Activated T-cell treated with anti-CD3 and anti-CD28 coated beads, Interleukin-2, amount 50 U/mL, for 4 hours (primary cell): ENCODE results near the gene ZNF827. TPM values are rescaled to one million over a fixed set of nuclear protein-coding genes. Genes with fewer than 3 reads are reported as not detected.

ENCODE experiments used
- ATAC-seq, 2 donors: fragments of 200-7000 bp; cut with Tn5 transposase; one replicate each; pipeline ENCODE4 v1.10.0; 2021
- DNase-seq: peaks from one replicate; pipeline ENCODE4 v3.0.0-alpha.2; 2020
- H3K27me3 Mint-ChIP-seq: one replicate; pipeline ENCODE4 v1.8.0; 2021; ENCODE audit warnings: low read depth, mixed read lengths
- H3K36me3 Mint-ChIP-seq: one replicate; pipeline ENCODE4 v1.8.0; 2022; ENCODE audit warnings: mixed read lengths; ENCODE audit not compliant: insufficient read depth
- H3K4me1 Mint-ChIP-seq: one replicate; pipeline ENCODE4 v1.8.0; 2021; ENCODE audit warnings: low read depth, mixed read lengths
- H3K4me3 Mint-ChIP-seq: one replicate; pipeline ENCODE4 v1.8.0; 2021; ENCODE audit warnings: mild to moderate bottlenecking, moderate library complexity, mixed read lengths
- H3K9me3 Mint-ChIP-seq: one replicate; pipeline ENCODE4 v1.8.0; 2021; ENCODE audit warnings: mixed read lengths
- total RNA-seq, 3 donors: library from RNA; stranded (reverse); gene quantifications; one replicate each; pipeline ENCODE4 v1.2.1, GENCODE V29; 2021

ZNF827 gene
- total RNA-seq, 3 donors from 2014 or later, result 22.8 to 35.2 (median 25.1) TPM

- ATAC-seq, result peak in 1 of 2 donors; percentile 30
- peaks cover 5% of the 10 kb centered on the region for H3K4me1 Mint-ChIP-seq
- H3K36me3 Mint-ChIP-seq, result peaks cover 34% of the 10 kb centered on the region
Measured at GRCh38 chr4:145870155-145871020, 68.2 kb downstream of the ZNF827 start.

GRCh38 chr4:145868637-145869409 lies 69.8 kb downstream of the ZNF827 start:
- H3K4me3 Mint-ChIP-seq, result no peak overlapping the region
- no peaks in the 10 kb centered on the region for H3K9me3 Mint-ChIP-seq
- peak in 1 of 2 donors; percentile 67 for ATAC-seq
- H3K36me3 Mint-ChIP-seq, result peaks cover 30% of the 10 kb centered on the region
- H3K27me3 Mint-ChIP-seq, result no peaks in the 10 kb centered on the region
- no peak for DNase-seq
- peaks cover 5% of the 10 kb centered on the region for H3K4me1 Mint-ChIP-seq

More at GRCh38 chr4:145870155-145871020, 68.2 kb downstream of the ZNF827 start:
- no peak for DNase-seq
- no peaks in the 10 kb centered on the region for H3K9me3 Mint-ChIP-seq
- no peak overlapping the region for H3K4me3 Mint-ChIP-seq
- H3K27me3 Mint-ChIP-seq, result no peaks in the 10 kb centered on the region

DNA sequence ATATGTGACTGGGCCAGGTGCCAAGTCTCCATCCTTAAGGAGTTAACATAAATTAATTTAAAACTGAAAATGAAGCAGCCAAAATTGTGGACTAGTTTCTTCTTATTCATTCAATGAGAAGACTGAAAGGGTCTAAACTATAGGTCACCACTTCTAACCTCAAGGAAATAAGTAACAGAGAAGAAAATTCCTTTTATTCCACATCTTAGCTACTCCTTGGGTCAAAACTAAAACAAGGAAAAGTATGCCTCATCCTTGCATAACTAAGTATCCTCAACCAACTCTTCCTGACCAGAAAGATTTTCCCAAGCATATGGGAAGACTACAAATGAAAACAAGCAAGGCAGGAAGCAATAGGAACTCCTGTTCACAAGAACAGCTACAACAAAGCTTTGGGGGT lies 71.2 kb downstream of the ZNF827 start:
- Mint-ChIP-seq H3K4me1 (peaks cover 9% of the 10 kb centered on the region), H3K36me3 (peaks cover 30% of the 10 kb centered on the region)

DNA sequence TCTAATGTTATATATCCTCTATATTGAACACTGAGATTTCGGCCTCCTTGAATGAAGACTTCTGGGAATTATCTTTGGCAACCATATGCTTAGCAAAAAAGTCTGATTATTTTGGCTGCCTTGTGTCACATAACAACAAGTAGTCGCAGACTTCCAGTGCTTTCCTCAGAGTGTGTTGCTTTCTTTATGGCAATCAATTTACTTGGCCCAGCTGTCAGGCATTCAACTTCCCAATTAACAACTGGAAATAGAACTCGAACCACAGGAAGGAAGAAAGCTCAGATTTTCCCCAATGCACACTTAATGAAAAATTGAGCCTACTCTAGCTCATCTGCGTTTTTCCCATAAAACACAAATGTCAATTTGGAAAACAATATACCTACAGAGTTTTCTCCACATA lies 71.6 kb downstream of the ZNF827 start:
- no peak for ATAC-seq
- Mint-ChIP-seq H3K36me3 (peaks cover 28% of the 10 kb centered on the region), H3K4me3 (no peak overlapping the region), H3K9me3 (no peaks in the 10 kb centered on the region), H3K27me3 (no peaks in the 10 kb centered on the region), H3K4me1 (peaks cover 9% of the 10 kb centered on the region)
- no peak for DNase-seq

More for the DNA sequence above, 71.2 kb downstream of the ZNF827 start:
- ATAC-seq (no peak), DNase-seq (no peak)
- H3K27me3 Mint-ChIP-seq, result no peaks in the 10 kb centered on the region
- H3K9me3 Mint-ChIP-seq, result no peaks in the 10 kb centered on the region
- H3K4me3 Mint-ChIP-seq, result no peak overlapping the region

DNA sequence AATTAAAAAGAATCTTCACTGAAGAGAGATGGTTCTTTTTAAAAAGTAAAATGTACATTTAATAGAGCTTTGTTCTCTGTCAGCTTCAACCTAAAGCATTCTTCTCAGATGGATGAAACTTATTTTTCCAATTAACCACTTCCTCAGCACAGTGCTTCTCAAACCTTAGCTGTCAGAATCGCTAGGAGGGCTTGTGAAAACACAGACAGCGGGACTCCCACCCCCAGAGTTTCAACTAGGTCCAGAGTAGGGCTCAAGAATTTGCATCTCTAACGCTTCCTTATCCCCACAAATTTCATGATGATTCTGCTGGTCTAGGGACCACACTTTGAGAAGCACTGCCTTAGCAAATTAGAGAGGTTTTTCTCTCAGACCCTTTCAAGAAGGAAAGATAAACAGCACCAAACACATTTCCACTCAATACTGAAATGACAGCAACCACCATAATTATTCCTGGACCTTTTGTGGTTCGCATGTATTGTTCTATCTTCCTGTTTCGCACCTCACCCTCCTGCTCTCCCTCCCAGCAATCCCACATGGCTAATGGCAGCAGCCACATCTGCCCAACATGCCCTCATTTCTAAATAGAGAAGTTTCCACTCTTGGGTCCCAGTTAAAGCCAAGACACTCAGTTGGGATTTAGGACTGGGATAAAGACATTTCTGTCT lies 73.2 kb downstream of the ZNF827 start:
- Mint-ChIP-seq H3K4me3 (no peak overlapping the region), H3K9me3 (no peaks in the 10 kb centered on the region), H3K36me3 (peaks cover 32% of the 10 kb centered on the region), H3K27me3 (no peaks in the 10 kb centered on the region), H3K4me1 (peaks cover 5% of the 10 kb centered on the region)
- ATAC-seq (no peak), DNase-seq (no peak)

- ATAC-seq (no peak), DNase-seq (no peak)
- peaks cover 5% of the 10 kb centered on the region for H3K4me1 Mint-ChIP-seq
- H3K4me3 Mint-ChIP-seq, result no peak overlapping the region
- no peaks in the 10 kb centered on the region for H3K27me3 Mint-ChIP-seq
- peaks cover 37% of the 10 kb centered on the region for H3K36me3 Mint-ChIP-seq
- no peaks in the 10 kb centered on the region for H3K9me3 Mint-ChIP-seq
Measured at GRCh38 chr4:145863191-145863590, 75.4 kb downstream of the ZNF827 start.

GRCh38 chr4:145861336-145862318 lies 77.0 kb downstream of the ZNF827 start:
- H3K27me3 Mint-ChIP-seq, result no peaks in the 10 kb centered on the region
- peaks cover 5% of the 10 kb centered on the region for H3K4me1 Mint-ChIP-seq
- H3K4me3 Mint-ChIP-seq, result no peak overlapping the region

GRCh38 chr4:145860897-145861296 lies 77.7 kb downstream of the ZNF827 start:
- Mint-ChIP-seq H3K9me3 (no peaks in the 10 kb centered on the region), H3K4me3 (no peak overlapping the region), H3K4me1 (peaks cover 5% of the 10 kb centered on the region), H3K36me3 (peaks cover 30% of the 10 kb centered on the region), H3K27me3 (no peaks in the 10 kb centered on the region)
- DNase-seq, result no peak
- no peak for ATAC-seq

More at GRCh38 chr4:145861336-145862318, 77.0 kb downstream of the ZNF827 start:
- Mint-ChIP-seq H3K36me3 (peaks cover 37% of the 10 kb centered on the region), H3K9me3 (no peaks in the 10 kb centered on the region)
- DNase-seq, result no peak
- ATAC-seq, result no peak

DNA sequence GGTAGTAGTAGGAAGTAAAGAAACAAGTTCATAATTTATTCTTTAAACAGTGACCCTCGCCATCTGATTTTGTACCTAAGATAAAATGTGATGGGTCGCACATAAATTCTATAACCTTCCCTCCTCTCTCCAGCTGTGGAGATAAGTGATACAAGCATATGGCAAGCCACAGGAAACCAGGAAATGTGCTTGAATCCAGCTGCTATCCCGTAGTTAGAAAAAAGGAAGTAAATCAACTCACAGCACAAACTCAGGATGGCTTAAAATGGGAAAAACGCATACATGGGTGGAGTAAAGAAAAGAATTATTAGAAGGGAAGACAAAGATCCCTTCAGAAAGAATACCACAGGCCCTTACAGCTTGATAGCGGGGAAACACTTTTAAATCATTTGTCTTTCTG lies 78.2 kb downstream of the ZNF827 start:
- ATAC-seq (no peak), DNase-seq (no peak)
- H3K27me3 Mint-ChIP-seq, result no peaks in the 10 kb centered on the region
- H3K9me3 Mint-ChIP-seq, result no peaks in the 10 kb centered on the region
- peaks cover 27% of the 10 kb centered on the region for H3K36me3 Mint-ChIP-seq
- H3K4me1 Mint-ChIP-seq, result peaks cover 5% of the 10 kb centered on the region
- H3K4me3 Mint-ChIP-seq, result no peak overlapping the region

DNA sequence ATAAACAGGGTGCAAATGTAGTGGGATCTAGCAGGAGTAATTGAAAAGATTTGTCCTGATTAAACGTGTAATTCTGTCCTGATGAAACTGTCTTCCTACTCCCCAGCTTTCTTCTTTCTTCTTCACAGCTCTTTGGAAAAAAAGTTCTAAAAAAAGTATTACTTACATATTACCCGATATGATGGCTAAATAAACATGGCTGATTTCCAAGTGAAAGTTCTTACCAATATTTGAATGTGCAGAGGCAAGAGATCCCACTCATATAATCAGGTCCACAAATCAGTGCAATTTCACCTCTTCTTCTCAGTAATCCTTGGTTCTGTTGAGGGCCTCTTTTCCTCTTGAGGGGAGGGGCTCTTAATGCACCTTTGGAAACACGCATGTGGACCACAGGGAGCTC lies 78.7 kb downstream of the ZNF827 start:
- peaks cover 5% of the 10 kb centered on the region for H3K4me1 Mint-ChIP-seq
- H3K27me3 Mint-ChIP-seq, result no peaks in the 10 kb centered on the region
- H3K4me3 Mint-ChIP-seq, result no peak overlapping the region
- DNase-seq (no peak), ATAC-seq (no peak)
- no peaks in the 10 kb centered on the region for H3K9me3 Mint-ChIP-seq
- peaks cover 27% of the 10 kb centered on the region for H3K36me3 Mint-ChIP-seq

DNA sequence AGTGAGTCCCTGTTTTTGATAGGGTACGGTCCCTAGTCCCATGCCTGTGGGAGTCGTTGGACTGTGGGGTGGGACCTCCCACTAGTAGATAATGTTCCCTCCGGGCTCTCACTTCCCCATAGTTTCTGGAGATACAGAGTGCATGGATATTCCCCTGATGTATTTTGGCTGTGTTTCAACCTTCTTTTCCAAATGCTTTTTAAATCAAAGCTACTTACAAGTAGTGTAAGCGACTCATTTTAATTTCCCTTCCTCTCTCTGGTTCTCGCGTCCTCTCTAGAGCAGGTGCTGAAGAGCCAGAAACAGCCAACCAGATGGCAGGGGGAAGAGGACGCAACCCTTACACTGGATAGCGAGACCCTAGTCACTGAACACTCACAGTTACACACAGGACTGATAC lies 79.2 kb downstream of the ZNF827 start:
- ATAC-seq (no peak), DNase-seq (no peak)
- Mint-ChIP-seq H3K9me3 (no peaks in the 10 kb centered on the region), H3K27me3 (no peaks in the 10 kb centered on the region), H3K4me1 (peaks cover 5% of the 10 kb centered on the region), H3K36me3 (peaks cover 27% of the 10 kb centered on the region), H3K4me3 (no peak overlapping the region)

DNA sequence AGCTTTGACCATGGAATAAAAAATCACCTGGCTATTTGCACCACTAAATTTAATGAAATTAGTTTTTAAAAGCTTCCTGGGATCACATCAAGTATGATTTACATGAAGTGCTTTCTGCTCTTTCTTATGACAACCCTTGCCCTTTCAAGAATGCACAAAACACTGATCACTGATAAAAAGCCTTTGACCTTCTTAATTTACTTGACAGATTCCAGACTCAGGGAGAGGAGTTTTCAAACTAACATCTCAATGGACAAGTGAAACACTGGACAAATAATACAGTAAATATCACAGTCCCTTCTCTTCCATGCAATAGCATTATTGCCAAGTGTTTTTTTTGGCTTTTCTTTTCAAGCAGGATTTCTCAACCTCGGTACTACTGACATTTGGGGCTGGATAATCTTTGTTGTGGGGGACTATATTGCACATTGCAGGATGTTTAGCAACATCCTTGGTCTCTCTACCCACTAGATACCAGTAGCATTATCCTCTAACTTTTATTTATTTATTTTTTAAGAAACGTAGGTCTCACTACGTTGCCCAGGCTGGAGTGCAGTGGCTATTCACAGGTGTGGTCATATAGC lies 86.3 kb downstream of the ZNF827 start:
- Mint-ChIP-seq H3K9me3 (no peaks in the 10 kb centered on the region), H3K4me3 (no peak overlapping the region), H3K4me1 (no peaks in the 10 kb centered on the region), H3K36me3 (peaks cover 14% of the 10 kb centered on the region), H3K27me3 (no peaks in the 10 kb centered on the region)
- DNase-seq (no peak), ATAC-seq (no peak)

DNA sequence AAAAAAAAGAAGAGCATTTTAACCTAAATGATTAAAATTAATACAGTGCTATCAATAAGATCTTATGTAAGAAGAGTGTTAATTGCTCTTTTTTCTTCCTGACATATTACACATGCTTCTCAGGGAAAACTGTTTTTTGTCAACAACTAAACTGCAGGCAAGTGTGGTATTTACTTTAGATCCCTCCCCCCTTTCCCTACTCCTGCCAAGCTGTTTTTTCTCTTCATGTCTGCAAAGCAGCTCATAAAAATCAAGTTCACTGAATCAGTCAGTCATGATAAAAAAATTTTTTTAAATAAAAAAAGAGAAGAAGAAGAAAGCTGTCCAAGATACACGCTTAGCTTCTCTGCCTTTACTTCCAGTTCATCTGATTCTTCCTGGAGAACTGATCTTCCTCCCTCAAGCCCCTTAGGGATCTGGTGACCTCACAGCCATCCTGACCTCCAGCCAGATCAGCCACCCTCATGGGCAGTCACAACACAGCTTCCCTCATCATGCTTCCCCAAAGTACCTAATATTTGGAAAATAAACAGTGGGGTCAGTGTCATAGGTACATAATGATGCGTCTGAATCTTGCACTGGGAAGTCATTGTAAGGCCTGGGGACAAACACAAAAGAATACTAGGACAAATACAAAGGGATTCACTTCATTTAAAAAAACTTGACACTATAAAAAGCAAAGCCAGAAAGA lies 87.0 kb downstream of the ZNF827 start:
- ATAC-seq, result no peak
- DNase-seq, result no peak
- Mint-ChIP-seq H3K4me1 (no peaks in the 10 kb centered on the region), H3K36me3 (peaks cover 12% of the 10 kb centered on the region), H3K9me3 (no peaks in the 10 kb centered on the region), H3K4me3 (no peak overlapping the region), H3K27me3 (no peaks in the 10 kb centered on the region)
